ENCODE data around the gene MYL7.

- TF ChIP-seq SNAI2 (CRISPR knock-in tag; IDR thresholded peaks at IDR 0.05) (no peak), ARNTL (CRISPR knock-in tag; IDR thresholded peaks at IDR 0.05; ENCODE audit: borderline replicate concordance, low read depth) (no peak)
Observed at GRCh38 chr7:44103923-44104859, 36.9 kb downstream of the MYL7 start, which contains the start of gene AEBP1.

Data from SK-N-SH treated with all-trans-retinoic acid at 6 μM for 48 hours (cell line).